CD4-positive, alpha-beta T cell treated with Interleukin-10 for 1 hour (primary cell): ENCODE measurements around the gene COPRS.

Experiments used
- DNase-seq: peaks from one replicate; pipeline ENCODE4 v3.0.0-alpha.2; 2020

COPRS gene

GRCh38 chr17:31858642-31859486, at the start of gene COPRS:
Gene COPRS, minus strand, starts transcription at chr17:31859244. Its CDS starts 45 bp downstream, at chr17:31859199.
- DNase-seq, result peak; percentile 80

- DNase-seq, result no peak
Measured at GRCh38 chr17:31908386-31908785, 49.3 kb upstream of the COPRS start.

- DNase-seq, result no peak
Measured at GRCh38 chr17:31907342-31907962, 48.4 kb upstream of the COPRS start.

- no peak for DNase-seq
Measured at GRCh38 chr17:31903401-31903800, 44.4 kb upstream of the COPRS start.

- DNase-seq, result no peak
Measured at GRCh38 chr17:31902693-31903092, 43.6 kb upstream of the COPRS start.

- no peak for DNase-seq
Measured at GRCh38 chr17:31900877-31901276, 41.8 kb upstream of the COPRS start.

- DNase-seq, result peak; percentile 7
Measured at GRCh38 chr17:31888124-31888523, 29.1 kb upstream of the COPRS start.

GRCh38 chr17:31882571-31882970, 23.5 kb upstream of the COPRS start:
- no peak for DNase-seq

GRCh38 chr17:31880311-31880710, 21.3 kb upstream of the COPRS start:
- DNase-seq, result no peak

GRCh38 chr17:31878703-31879073, 19.6 kb upstream of the COPRS start:
- no peak for DNase-seq

- no peak for DNase-seq
Measured at GRCh38 chr17:31877911-31878702, 19.1 kb upstream of the COPRS start.

- no peak for DNase-seq
Measured at GRCh38 chr17:31877341-31877740, 18.3 kb upstream of the COPRS start.

GRCh38 chr17:31875081-31875480, 16.0 kb upstream of the COPRS start:
- DNase-seq, result no peak

- DNase-seq, result no peak
Measured at GRCh38 chr17:31869797-31870568, 10.9 kb upstream of the COPRS start.

- no peak for DNase-seq
Measured at GRCh38 chr17:31869031-31869430, 10.0 kb upstream of the COPRS start.

- DNase-seq, result no peak
Measured at GRCh38 chr17:31859487-31860008, 504 bp upstream of the COPRS start.

- peak; percentile 3 for DNase-seq
Measured at GRCh38 chr17:31857920-31858641, 963 bp downstream of the COPRS start.

- no peak for DNase-seq
Measured at GRCh38 chr17:31856750-31857149, 2.3 kb downstream of the COPRS start.

GRCh38 chr17:31854672-31855071, 4.4 kb downstream of the COPRS start:
- no peak for DNase-seq

- no peak for DNase-seq
Measured at GRCh38 chr17:31853911-31854470, 5.1 kb downstream of the COPRS start.

- no peak for DNase-seq
Measured at GRCh38 chr17:31845291-31845690, 13.8 kb downstream of the COPRS start.
